ENCODE measurements around the gene CAND1. TPM values are rescaled to one million over a fixed set of nuclear protein-coding genes. Genes with fewer than 3 reads are reported as not detected.

CAND1 gene
- total and polyA plus RNA-seq, 5 donors from 2014 or later: 69.9 to 111 (median 81.1) TPM

DNA sequence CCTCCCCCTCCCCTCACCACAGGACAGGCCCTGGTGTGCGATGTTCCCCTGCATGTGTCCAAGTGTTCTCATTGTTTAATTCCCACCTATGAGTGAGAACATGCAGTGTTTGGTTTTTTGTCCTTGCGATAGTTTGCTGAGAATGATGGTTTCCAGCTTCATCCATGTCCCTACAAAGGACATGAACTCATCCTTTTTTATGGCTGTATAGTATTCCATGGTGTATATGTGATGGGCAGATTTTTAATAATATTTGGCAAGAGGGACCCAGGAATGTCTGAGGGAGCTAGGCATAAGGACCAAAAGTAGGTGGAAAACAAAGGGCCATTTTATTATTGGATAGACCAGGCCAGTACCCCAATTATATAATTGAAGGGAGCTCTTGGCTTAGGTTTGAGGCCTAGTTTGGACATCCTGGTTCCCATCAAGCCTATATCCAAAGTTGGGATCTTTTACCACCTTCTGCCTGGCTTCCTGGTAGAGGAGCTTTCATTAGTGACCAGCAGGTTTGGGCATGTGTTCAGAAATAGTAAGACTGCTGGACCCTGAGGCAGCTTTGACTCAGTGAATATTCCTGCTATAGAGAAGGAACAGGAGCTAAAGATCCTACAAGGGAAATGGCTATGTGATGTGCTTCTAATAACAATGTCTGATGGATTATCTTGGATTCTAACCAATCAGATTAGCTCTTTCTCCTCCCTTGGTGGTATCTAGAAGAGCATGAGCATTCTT, 76.0 kb downstream of the CAND1 start:
- Mint-ChIP-seq H3K4me1 (no peaks in the 10 kb centered on the region), H3K27ac (no peak overlapping the region), H3K9me3 (peaks cover 3 to 24% (median 7%) of the 10 kb centered on the region in 7 donors), H3K36me3 (peaks cover 3% of the 10 kb centered on the region), H3K27me3 (no peaks in the 10 kb centered on the region), H3K4me3 (no peak overlapping the region)
- Histone ChIP-seq H3K27me3 (ENCODE audit: control insufficient read depth, insufficient read depth, low read length) (peaks cover 2% of the 10 kb centered on the region), H3K4me1 (ENCODE audit: control insufficient read depth, insufficient read depth, low read length, poor library complexity, severe bottlenecking) (no peaks in the 10 kb centered on the region), H3K27ac (ENCODE audit: insufficient read depth, low read length, poor library complexity, severe bottlenecking) (no peak overlapping the region), H3K4me3 (ENCODE audit: low read depth, low read length) (no peak overlapping the region), H3K9me3 (ENCODE audit: control insufficient read depth in 2 of 2, low read length in 2 of 2) (peaks cover 0 to 4% of the 10 kb centered on the region in 2 experiments), H3K36me3 (ENCODE audit: control insufficient read depth, insufficient read depth, low read length) (no peaks in the 10 kb centered on the region)
- DNase-seq (no peak), ATAC-seq (ENCODE audit: low read depth in 2 of 2) (no peak)

DNA sequence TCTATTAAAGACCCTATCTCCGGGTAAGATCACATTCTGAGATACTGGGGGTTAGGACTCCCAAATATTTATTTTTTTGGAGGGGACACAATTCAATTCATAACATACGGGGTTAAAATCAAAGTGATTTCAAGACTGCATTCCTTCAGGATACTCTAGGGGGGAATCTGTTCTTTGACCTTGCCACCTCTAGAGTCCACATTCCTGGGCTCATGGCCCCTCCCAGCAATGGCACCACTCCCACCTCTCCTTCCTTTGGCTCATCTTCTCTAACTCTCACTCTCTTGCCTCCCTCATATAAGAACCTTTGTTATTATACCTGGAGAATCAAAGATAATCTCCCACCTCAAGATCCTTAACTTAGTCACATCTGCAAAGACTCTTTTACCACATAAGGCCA, 79.5 kb downstream of the CAND1 start:
- Mint-ChIP-seq H3K36me3 (peaks cover 3% of the 10 kb centered on the region), H3K4me3 (no peak overlapping the region), H3K27me3 (no peaks in the 10 kb centered on the region)

DNA sequence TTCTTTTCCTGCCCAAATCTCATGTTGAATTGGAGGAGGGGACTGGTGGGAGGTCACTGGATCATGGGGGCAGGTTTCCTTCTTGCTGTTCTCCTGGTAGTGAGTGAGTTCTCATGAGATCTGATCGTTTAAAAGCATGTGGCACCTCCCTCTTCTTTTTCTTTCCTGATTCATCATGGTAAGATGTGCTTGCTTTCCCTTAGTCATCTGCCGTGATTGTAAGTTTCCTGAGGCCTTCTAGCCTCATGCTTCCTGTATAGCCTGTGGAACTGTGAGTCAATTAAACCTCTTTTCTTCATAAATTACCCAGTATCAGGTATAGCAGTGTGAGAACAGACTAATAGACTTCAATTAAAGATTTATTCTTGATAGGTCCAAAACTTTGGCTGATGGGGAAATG, 83.5 kb downstream of the CAND1 start:
- Mint-ChIP-seq H3K27ac (peak overlapping the region in 1 of 3 donors; percentile 18), H3K4me1 (peaks cover 0 to 8% (median 7%) of the 10 kb centered on the region in 4 donors), H3K36me3 (peaks cover 3% of the 10 kb centered on the region), H3K4me3 (peak overlapping the region in 1 of 4 donors; percentile 64), H3K27me3 (peaks cover 7% of the 10 kb centered on the region), H3K9me3 (peaks cover 0 to 2% (median 0%) of the 10 kb centered on the region in 7 donors)
- Histone ChIP-seq H3K4me1 (ENCODE audit: control insufficient read depth, insufficient read depth, low read length, poor library complexity, severe bottlenecking) (peaks cover 5% of the 10 kb centered on the region), H3K27ac (ENCODE audit: insufficient read depth, low read length, poor library complexity, severe bottlenecking) (no peak overlapping the region), H3K4me3 (ENCODE audit: low read depth, low read length) (no peak overlapping the region), H3K27me3 (ENCODE audit: control insufficient read depth, insufficient read depth, low read length) (peaks cover 2% of the 10 kb centered on the region), H3K9me3 (ENCODE audit: control insufficient read depth in 2 of 2, low read length in 2 of 2) (no peaks in the 10 kb centered on the region), H3K36me3 (ENCODE audit: control insufficient read depth, insufficient read depth, low read length) (no peaks in the 10 kb centered on the region)
- ATAC-seq (ENCODE audit: low read depth in 2 of 2) (no peak), DNase-seq (no peak)

More for the DNA sequence above, 79.5 kb downstream of the CAND1 start:
- peaks cover 2% of the 10 kb centered on the region for H3K27me3 ChIP-seq (ENCODE audit: control insufficient read depth, insufficient read depth, low read length)
- DNase-seq (no peak), ATAC-seq (ENCODE audit: low read depth in 2 of 2) (no peak)
- H3K27ac Mint-ChIP-seq: no peak overlapping the region
- H3K9me3 ChIP-seq (ENCODE audit: control insufficient read depth in 2 of 2, low read length in 2 of 2): peaks cover 0 to 2% of the 10 kb centered on the region in 2 experiments
- H3K36me3 ChIP-seq (ENCODE audit: control insufficient read depth, insufficient read depth, low read length): no peaks in the 10 kb centered on the region
- no peak overlapping the region for H3K4me3 ChIP-seq (ENCODE audit: low read depth, low read length)
- no peaks in the 10 kb centered on the region for H3K4me1 Mint-ChIP-seq
- peaks cover 0 to 7% (median 2%) of the 10 kb centered on the region in 7 donors for H3K9me3 Mint-ChIP-seq
- H3K27ac ChIP-seq (ENCODE audit: insufficient read depth, low read length, poor library complexity, severe bottlenecking): no peak overlapping the region
- no peaks in the 10 kb centered on the region for H3K4me1 ChIP-seq (ENCODE audit: control insufficient read depth, insufficient read depth, low read length, poor library complexity, severe bottlenecking)

DNA sequence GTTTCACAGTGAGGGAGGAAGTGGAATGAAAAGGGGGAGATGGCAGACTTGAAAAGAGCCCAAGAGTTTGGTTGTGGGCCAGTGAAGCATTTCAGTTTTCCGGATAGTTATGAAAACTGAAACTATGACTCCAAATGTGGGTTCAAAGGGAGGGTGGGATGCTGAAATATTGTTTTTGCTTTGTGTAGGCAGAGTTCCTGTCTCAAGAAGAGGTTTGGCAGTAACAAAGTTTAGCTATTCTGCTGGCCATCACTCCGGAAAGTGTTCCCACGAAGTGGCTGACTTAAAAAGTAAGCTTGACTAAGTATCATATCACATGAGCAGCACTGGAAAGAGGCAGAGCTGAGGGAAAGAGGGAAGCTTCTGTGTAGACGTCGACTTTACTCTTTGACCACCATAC, 85.2 kb downstream of the CAND1 start:
- no peak overlapping the region for H3K4me3 ChIP-seq (ENCODE audit: low read depth, low read length)
- Mint-ChIP-seq H3K4me3 (no peak overlapping the region), H3K27me3 (peaks cover 7% of the 10 kb centered on the region), H3K27ac (no peak overlapping the region), H3K36me3 (no peaks in the 10 kb centered on the region), H3K9me3 (no peaks in the 10 kb centered on the region), H3K4me1 (peaks cover 0 to 8% (median 7%) of the 10 kb centered on the region in 4 donors)
- H3K4me1 ChIP-seq (ENCODE audit: control insufficient read depth, insufficient read depth, low read length, poor library complexity, severe bottlenecking): peaks cover 5% of the 10 kb centered on the region
- H3K36me3 ChIP-seq (ENCODE audit: control insufficient read depth, insufficient read depth, low read length): no peaks in the 10 kb centered on the region
- DNase-seq: no peak
- no peak for ATAC-seq (ENCODE audit: low read depth in 2 of 2)
- no peaks in the 10 kb centered on the region for H3K9me3 ChIP-seq (ENCODE audit: control insufficient read depth in 2 of 2, low read length in 2 of 2)
- H3K27me3 ChIP-seq (ENCODE audit: control insufficient read depth, insufficient read depth, low read length): no peaks in the 10 kb centered on the region
- no peak overlapping the region for H3K27ac ChIP-seq (ENCODE audit: insufficient read depth, low read length, poor library complexity, severe bottlenecking)

DNA sequence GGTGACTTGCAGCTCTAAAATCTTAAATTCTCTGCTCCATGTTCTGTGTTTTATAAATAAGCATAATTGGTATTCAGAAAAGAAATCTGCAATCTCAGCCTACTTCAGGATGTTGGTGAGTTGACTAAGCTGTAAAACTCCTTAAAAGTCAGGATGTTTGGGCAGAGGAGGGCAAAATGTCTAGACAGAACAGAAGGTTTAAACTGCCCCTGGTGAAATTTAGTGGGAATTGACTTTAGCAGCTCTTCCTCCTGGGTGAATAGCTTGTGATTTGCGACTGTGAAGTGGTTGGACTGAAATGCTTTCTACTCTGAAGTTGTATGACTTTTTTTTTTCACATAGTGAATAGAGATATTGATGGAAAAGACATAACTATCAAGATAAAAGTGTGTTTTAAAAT, 85.8 kb downstream of the CAND1 start:
- H3K9me3 ChIP-seq (ENCODE audit: control insufficient read depth in 2 of 2, low read length in 2 of 2): no peaks in the 10 kb centered on the region
- H3K9me3 Mint-ChIP-seq: no peaks in the 10 kb centered on the region

DNA sequence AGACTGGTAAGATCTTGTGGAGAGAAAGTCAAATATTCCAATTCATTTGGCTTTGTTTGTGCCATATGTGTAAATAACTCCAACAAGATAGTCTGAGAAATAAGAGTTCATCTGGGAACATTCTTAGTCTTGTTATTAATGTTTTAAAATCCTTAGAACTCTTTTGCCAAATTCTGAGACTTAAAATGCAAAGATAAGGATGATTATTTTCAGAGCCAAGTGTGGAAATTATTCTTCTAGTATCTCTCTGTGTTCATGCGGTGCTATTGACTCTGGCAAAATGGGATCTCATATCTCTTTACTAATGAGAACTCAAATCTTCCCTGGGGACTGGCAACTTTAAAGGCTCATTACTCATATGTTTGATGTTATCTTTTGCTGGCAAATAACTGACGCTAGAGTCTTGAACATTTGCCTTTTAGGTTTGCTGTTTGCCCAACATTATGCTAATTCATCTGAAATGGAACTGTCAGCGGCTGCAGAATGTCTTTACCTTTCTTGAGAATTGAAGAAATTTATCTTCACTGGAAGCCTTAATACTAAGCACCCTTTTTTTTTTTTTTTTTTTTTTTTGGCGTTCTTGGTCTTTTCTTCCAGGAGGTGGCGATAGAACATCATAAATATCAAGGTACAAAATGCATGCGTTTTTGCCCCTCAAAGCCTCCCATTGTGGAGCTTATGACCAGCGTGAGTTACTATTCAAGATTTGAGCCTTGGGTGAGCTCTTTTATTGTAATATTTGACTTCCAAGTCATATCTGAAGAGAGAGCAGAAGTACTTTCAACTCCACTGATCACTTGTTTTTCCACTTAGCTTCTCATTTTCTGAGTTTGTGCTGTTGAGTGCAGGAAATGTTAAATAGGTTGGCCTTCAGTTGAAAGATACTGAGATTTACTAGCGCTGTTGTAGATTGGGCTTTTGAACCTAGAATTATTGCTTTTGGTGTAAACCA, 86.5 kb downstream of the CAND1 start:
- H3K27ac Mint-ChIP-seq: peak overlapping the region in 1 of 3 donors; percentile 2
- DNase-seq: peak; percentile 3 to 70 (median 62)

More for the DNA sequence above, 85.8 kb downstream of the CAND1 start:
- DNase-seq (no peak), ATAC-seq (ENCODE audit: low read depth in 2 of 2) (no peak)
- peaks cover 7% of the 10 kb centered on the region for H3K27me3 Mint-ChIP-seq
- no peaks in the 10 kb centered on the region for H3K36me3 Mint-ChIP-seq
- H3K27ac Mint-ChIP-seq: no peak overlapping the region
- no peak overlapping the region for H3K27ac ChIP-seq (ENCODE audit: insufficient read depth, low read length, poor library complexity, severe bottlenecking)
- no peaks in the 10 kb centered on the region for H3K36me3 ChIP-seq (ENCODE audit: control insufficient read depth, insufficient read depth, low read length)
- peaks cover 5% of the 10 kb centered on the region for H3K4me1 ChIP-seq (ENCODE audit: control insufficient read depth, insufficient read depth, low read length, poor library complexity, severe bottlenecking)
- peaks cover 0 to 8% (median 7%) of the 10 kb centered on the region in 4 donors for H3K4me1 Mint-ChIP-seq
- H3K4me3 Mint-ChIP-seq: no peak overlapping the region
- no peak overlapping the region for H3K4me3 ChIP-seq (ENCODE audit: low read depth, low read length)
- H3K27me3 ChIP-seq (ENCODE audit: control insufficient read depth, insufficient read depth, low read length): no peaks in the 10 kb centered on the region

DNA sequence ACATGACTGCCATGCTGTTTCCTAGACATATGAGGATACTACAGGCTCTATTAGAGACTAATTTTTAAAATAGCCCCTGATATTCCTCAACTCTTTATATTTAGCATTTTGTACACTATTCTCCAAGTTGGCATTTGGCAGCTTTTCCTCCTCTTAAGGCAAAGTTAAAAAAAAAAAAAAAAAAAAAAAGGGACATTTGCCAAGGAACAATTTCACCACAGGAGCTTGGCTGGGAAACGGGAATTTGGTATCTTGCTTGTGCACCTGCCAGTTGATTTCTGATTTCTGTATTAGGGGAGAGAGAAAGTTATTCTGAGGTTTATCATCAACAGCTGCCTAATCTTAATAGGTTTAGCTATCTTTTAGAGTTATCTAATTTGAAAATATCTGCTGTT, 87.2 kb downstream of the CAND1 start:
- peaks cover 0 to 8% (median 7%) of the 10 kb centered on the region in 4 donors for H3K4me1 Mint-ChIP-seq
- H3K27ac ChIP-seq (ENCODE audit: insufficient read depth, low read length, poor library complexity, severe bottlenecking): no peak overlapping the region
- peaks cover 7% of the 10 kb centered on the region for H3K27me3 Mint-ChIP-seq
- no peak overlapping the region for H3K27ac Mint-ChIP-seq
- no peaks in the 10 kb centered on the region for H3K9me3 ChIP-seq (ENCODE audit: control insufficient read depth in 2 of 2, low read length in 2 of 2)
- no peaks in the 10 kb centered on the region for H3K27me3 ChIP-seq (ENCODE audit: control insufficient read depth, insufficient read depth, low read length)
- H3K9me3 Mint-ChIP-seq: no peaks in the 10 kb centered on the region
- peak overlapping the region in 2 of 4 donors; percentile 4 to 27 for H3K4me3 Mint-ChIP-seq
- no peak overlapping the region for H3K4me3 ChIP-seq (ENCODE audit: low read depth, low read length)
- no peaks in the 10 kb centered on the region for H3K36me3 Mint-ChIP-seq
- H3K36me3 ChIP-seq (ENCODE audit: control insufficient read depth, insufficient read depth, low read length): no peaks in the 10 kb centered on the region
- no peak for DNase-seq
- H3K4me1 ChIP-seq (ENCODE audit: control insufficient read depth, insufficient read depth, low read length, poor library complexity, severe bottlenecking): peaks cover 5% of the 10 kb centered on the region
- ATAC-seq (ENCODE audit: low read depth in 2 of 2): no peak

More for the DNA sequence above, 86.5 kb downstream of the CAND1 start:
- peaks cover 0 to 8% (median 7%) of the 10 kb centered on the region in 4 donors for H3K4me1 Mint-ChIP-seq
- no peaks in the 10 kb centered on the region for H3K36me3 ChIP-seq (ENCODE audit: control insufficient read depth, insufficient read depth, low read length)
- peak; percentile 57 to 58 for ATAC-seq (ENCODE audit: low read depth in 2 of 2)
- no peaks in the 10 kb centered on the region for H3K27me3 ChIP-seq (ENCODE audit: control insufficient read depth, insufficient read depth, low read length)
- H3K27ac ChIP-seq (ENCODE audit: insufficient read depth, low read length, poor library complexity, severe bottlenecking): no peak overlapping the region
- H3K4me3 ChIP-seq (ENCODE audit: low read depth, low read length): peak overlapping the region; percentile 5
- no peaks in the 10 kb centered on the region for H3K36me3 Mint-ChIP-seq
- H3K4me3 Mint-ChIP-seq: peak overlapping the region in 2 of 4 donors; percentile 4 to 27
- no peaks in the 10 kb centered on the region for H3K9me3 ChIP-seq (ENCODE audit: control insufficient read depth in 2 of 2, low read length in 2 of 2)
- peaks cover 5% of the 10 kb centered on the region for H3K4me1 ChIP-seq (ENCODE audit: control insufficient read depth, insufficient read depth, low read length, poor library complexity, severe bottlenecking)
- peaks cover 7% of the 10 kb centered on the region for H3K27me3 Mint-ChIP-seq
- H3K9me3 Mint-ChIP-seq: no peaks in the 10 kb centered on the region
